IPS DF 6.9 (cell line): Measurements from ENCODE around the gene ANKRD11.

ENCODE experiments used
- DNase-seq: peaks from one replicate; pipeline ENCODE4 v3.0.0-alpha.2; 2013; ENCODE audit warnings: low read depth, low spot score
- H3K27ac ChIP-seq: one replicate; pipeline ENCODE4 v1.5.1; 2013; ENCODE audit warnings: low read length, control low read depth
- H3K27me3 ChIP-seq: 2 replicates; pipeline ENCODE4 v1.6.1; 2013; ENCODE audit warnings: mild to moderate bottlenecking, low read length; ENCODE audit not compliant: control insufficient read depth, insufficient read depth
- H3K36me3 ChIP-seq: 2 replicates; pipeline ENCODE4 v1.6.1; 2013; ENCODE audit warnings: low read length; ENCODE audit not compliant: control insufficient read depth, insufficient read depth
- H3K4me1 ChIP-seq: 2 replicates; pipeline ENCODE4 v1.6.1; 2013; ENCODE audit warnings: low read length; ENCODE audit not compliant: control insufficient read depth, insufficient read depth
- H3K4me3 ChIP-seq: 2 replicates; pipeline ENCODE4 v1.5.1; 2013; ENCODE audit warnings: mild to moderate bottlenecking, low read length
- H3K9me3 ChIP-seq: 2 replicates; pipeline ENCODE4 v1.6.1; 2013; ENCODE audit warnings: low read length, inconsistent platforms; ENCODE audit not compliant: control insufficient read depth, insufficient read depth
- WGBS: extraction: QIAGEN DNeasy Blood & Tissue Kit; methylation state at CpG from one replicate; pipeline ENCODE4 v1.1.7; 2013; ENCODE audit warnings: mixed read lengths, missing lambda C conversion rate; ENCODE audit not compliant: insufficient read length, insufficient coverage; 5-methylcytosine and 5-hydroxymethylcytosine counted together

The ANKRD11 gene

DNA sequence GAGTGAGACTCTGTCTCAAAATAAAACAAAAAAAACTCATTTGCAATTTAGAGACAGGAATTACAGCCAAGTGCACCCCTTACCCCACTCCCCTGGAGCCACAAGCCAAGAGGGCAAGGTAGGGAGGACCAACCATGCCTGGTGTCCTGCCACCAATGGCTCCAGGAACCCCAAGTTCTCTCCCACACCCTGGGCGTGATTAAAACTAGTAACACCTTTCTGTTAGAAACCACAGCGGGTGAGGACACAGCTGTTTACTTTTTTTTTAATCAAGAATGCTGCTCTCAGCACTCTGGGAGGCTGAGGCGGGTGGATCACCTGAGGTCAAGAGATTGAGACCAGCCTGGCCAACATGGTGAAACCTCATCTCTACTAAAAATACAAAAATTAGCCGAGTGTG, 38.1 kb downstream of the ANKRD11 start:
- peaks cover 2% of the 10 kb centered on the region for H3K4me1 ChIP-seq
- WGBS, result no CpG with 5 or more reads among the region's 4 CpGs
- no peak for DNase-seq
- no peaks in the 10 kb centered on the region for H3K27me3 ChIP-seq
- H3K9me3 ChIP-seq, result no peaks in the 10 kb centered on the region
- H3K4me3 ChIP-seq, result no peak overlapping the region
- no peak overlapping the region for H3K27ac ChIP-seq
- H3K36me3 ChIP-seq, result no peaks in the 10 kb centered on the region

- H3K27ac ChIP-seq, result no peak overlapping the region
- no peak for DNase-seq
- H3K4me3 ChIP-seq, result no peak overlapping the region
- peaks cover 5% of the 10 kb centered on the region for H3K4me1 ChIP-seq
- 100% methylated on average over 1 of the region's 5 CpGs for WGBS
- H3K27me3 ChIP-seq, result no peaks in the 10 kb centered on the region
- H3K36me3 ChIP-seq, result no peaks in the 10 kb centered on the region
- no peaks in the 10 kb centered on the region for H3K9me3 ChIP-seq
These were observed 39.8 kb downstream of the ANKRD11 start for GRCh38 chr16:89450537-89450936.

- WGBS, result no CpG with 5 or more reads among the region's 3 CpGs
- Histone ChIP-seq H3K27ac (no peak overlapping the region), H3K4me3 (no peak overlapping the region), H3K9me3 (no peaks in the 10 kb centered on the region), H3K36me3 (no peaks in the 10 kb centered on the region), H3K4me1 (peaks cover 6% of the 10 kb centered on the region), H3K27me3 (no peaks in the 10 kb centered on the region)
- no peak for DNase-seq
These were observed 40.5 kb downstream of the ANKRD11 start for GRCh38 chr16:89449726-89450335.

GRCh38 chr16:89448656-89449055, 41.7 kb downstream of the ANKRD11 start:
- no peaks in the 10 kb centered on the region for H3K27me3 ChIP-seq
- H3K27ac ChIP-seq, result no peak overlapping the region
- H3K9me3 ChIP-seq, result no peaks in the 10 kb centered on the region
- peaks cover 9% of the 10 kb centered on the region for H3K4me1 ChIP-seq
- no peaks in the 10 kb centered on the region for H3K36me3 ChIP-seq
- no peak overlapping the region for H3K4me3 ChIP-seq
- WGBS, result no CpG with 5 or more reads among the region's 10 CpGs
- DNase-seq, result no peak

GRCh38 chr16:89446975-89447293, 43.4 kb downstream of the ANKRD11 start:
- H3K27ac ChIP-seq, result no peak overlapping the region

GRCh38 chr16:89446136-89446974, 44.0 kb downstream of the ANKRD11 start:
- H3K27me3 ChIP-seq, result no peaks in the 10 kb centered on the region
- no peak overlapping the region for H3K4me3 ChIP-seq
- DNase-seq, result no peak
- no peak overlapping the region for H3K27ac ChIP-seq
- H3K9me3 ChIP-seq, result no peaks in the 10 kb centered on the region
- H3K36me3 ChIP-seq, result no peaks in the 10 kb centered on the region
- WGBS, result no CpG with 5 or more reads among the region's 15 CpGs
- peaks cover 12% of the 10 kb centered on the region for H3K4me1 ChIP-seq

More at GRCh38 chr16:89446975-89447293, 43.4 kb downstream of the ANKRD11 start:
- no peaks in the 10 kb centered on the region for H3K36me3 ChIP-seq
- H3K27me3 ChIP-seq, result no peaks in the 10 kb centered on the region
- no CpG with 5 or more reads among the region's 6 CpGs for WGBS
- no peak overlapping the region for H3K4me3 ChIP-seq
- DNase-seq, result no peak
- H3K9me3 ChIP-seq, result no peaks in the 10 kb centered on the region
- H3K4me1 ChIP-seq, result peaks cover 12% of the 10 kb centered on the region

- Histone ChIP-seq H3K27me3 (no peaks in the 10 kb centered on the region), H3K9me3 (no peaks in the 10 kb centered on the region), H3K4me3 (no peak overlapping the region), H3K4me1 (peaks cover 12% of the 10 kb centered on the region), H3K36me3 (no peaks in the 10 kb centered on the region), H3K27ac (no peak overlapping the region)
- no CpG with 5 or more reads among the region's 5 CpGs for WGBS
- no peak for DNase-seq
These were observed 45.2 kb downstream of the ANKRD11 start for GRCh38 chr16:89445166-89445565.

- Histone ChIP-seq H3K36me3 (no peaks in the 10 kb centered on the region), H3K4me3 (no peak overlapping the region), H3K27ac (no peak overlapping the region), H3K9me3 (no peaks in the 10 kb centered on the region), H3K4me1 (peaks cover 12% of the 10 kb centered on the region), H3K27me3 (no peaks in the 10 kb centered on the region)
- no CpG with 5 or more reads among the region's 3 CpGs for WGBS
- no peak for DNase-seq
These were observed 45.6 kb downstream of the ANKRD11 start for GRCh38 chr16:89444728-89445127.

GRCh38 chr16:89444151-89444723, 46.1 kb downstream of the ANKRD11 start:
- Histone ChIP-seq H3K27ac (no peak overlapping the region), H3K27me3 (no peaks in the 10 kb centered on the region), H3K9me3 (no peaks in the 10 kb centered on the region), H3K4me1 (peaks cover 14% of the 10 kb centered on the region), H3K4me3 (no peak overlapping the region), H3K36me3 (no peaks in the 10 kb centered on the region)
- no CpG with 5 or more reads among the region's 8 CpGs for WGBS
- no peak for DNase-seq

GRCh38 chr16:89443727-89444084, 46.7 kb downstream of the ANKRD11 start:
- no peak for DNase-seq
- H3K4me1 ChIP-seq, result peaks cover 14% of the 10 kb centered on the region
- no peaks in the 10 kb centered on the region for H3K36me3 ChIP-seq
- no peaks in the 10 kb centered on the region for H3K9me3 ChIP-seq
- H3K27ac ChIP-seq, result no peak overlapping the region
- H3K27me3 ChIP-seq, result no peaks in the 10 kb centered on the region
- no peak overlapping the region for H3K4me3 ChIP-seq
- WGBS, result no CpG with 5 or more reads among the region's 8 CpGs
